MM.1S (cell line): Measurements from ENCODE around the gene FUOM.
"Not testable (repeated sequence)": the region's sequence is repeated elsewhere in the genome, so short reads cannot be mapped to it uniquely, and the experiment has no call there.

Source experiments
- DNase-seq: peaks from one replicate; pipeline ENCODE4 v3.0.0-alpha.2; 2015
- H2AFZ ChIP-seq: fragments of 300-600 bp; sonication (generic); 2 replicates; pipeline ENCODE4 v1.6.0; 2016; ENCODE audit warnings: antibody characterized with exemption, low read length
- H3F3A ChIP-seq: fragments of 300-600 bp; sonication (generic); 2 replicates; pipeline ENCODE4 v1.6.1; 2016; ENCODE audit warnings: mild to moderate bottlenecking, antibody characterized with exemption, low read length, moderate library complexity, mixed read lengths; ENCODE audit not compliant: insufficient read depth
- H3K27ac ChIP-seq: fragments of 300-600 bp; sonication (generic); 2 replicates; pipeline ENCODE4 v1.5.1; 2016; ENCODE audit warnings: mild to moderate bottlenecking, low read length
- H3K27me3 ChIP-seq: fragments of 300-600 bp; sonication (generic); replicated peaks from 2 replicates; pipeline ENCODE4 v1.6.0; 2016; ENCODE audit warnings: low read length; ENCODE audit not compliant: insufficient read depth
- H3K36me3 ChIP-seq: fragments of 300-600 bp; sonication (generic); replicated peaks from 2 replicates; pipeline ENCODE4 v1.6.1; 2016; ENCODE audit warnings: mild to moderate bottlenecking, low read length, mixed read lengths; ENCODE audit not compliant: insufficient read depth
- H3K4me1 ChIP-seq: fragments of 300-600 bp; sonication (generic); 2 replicates; pipeline ENCODE4 v1.6.1; 2016; ENCODE audit warnings: low read length, mixed read lengths
- H3K4me2 ChIP-seq: fragments of 300-600 bp; sonication (generic); 2 replicates; pipeline ENCODE4 v1.6.0; 2016; ENCODE audit warnings: low read depth, low read length
- H3K4me3 ChIP-seq: fragments of 300-600 bp; sonication (generic); 2 replicates; pipeline ENCODE4 v1.5.1; 2016; ENCODE audit warnings: low read length, mixed read lengths
- H3K79me2 ChIP-seq: fragments of 300-600 bp; sonication (generic); 2 replicates; pipeline ENCODE4 v1.6.1; 2016; ENCODE audit warnings: mixed run types, low read length, mixed read lengths
- H3K9ac ChIP-seq: fragments of 300-600 bp; sonication (generic); 2 replicates; pipeline ENCODE4 v1.6.1; 2016; ENCODE audit warnings: low read length, mixed read lengths
- H3K9me2 ChIP-seq: fragments of 300-600 bp; sonication (generic); replicated peaks from 2 replicates; pipeline ENCODE4 v1.6.1; 2016; ENCODE audit warnings: mild to moderate bottlenecking, low read length, mixed read lengths; ENCODE audit not compliant: insufficient read depth
- H3K9me3 ChIP-seq: fragments of 300-600 bp; sonication (generic); replicated peaks from 2 replicates; pipeline ENCODE4 v1.6.1; 2016; ENCODE audit warnings: mild to moderate bottlenecking, low read length, mixed read lengths; ENCODE audit not compliant: insufficient read depth
- H4K20me1 ChIP-seq: fragments of 300-600 bp; sonication (generic); 2 replicates; pipeline ENCODE4 v1.6.1; 2016; ENCODE audit warnings: mild to moderate bottlenecking, low read length, moderate library complexity, mixed read lengths; ENCODE audit not compliant: insufficient read depth
- CTCF ChIP-seq: fragments of 300-600 bp; sonication (generic); IDR thresholded peaks from 2 replicates; pipeline ENCODE4 v1.5.1; 2016; ENCODE audit warnings: antibody characterized with exemption, low read length, mixed read lengths
- EZH2 ChIP-seq: fragments of 300-600 bp; sonication (generic); optimal IDR thresholded peaks from 2 replicates; pipeline ENCODE3; 2017; ENCODE audit warnings: low read depth, mild to moderate bottlenecking, antibody characterized with exemption, low read length, mixed read lengths
- EZH2phosphoT487 ChIP-seq: fragments of 300-600 bp; sonication (generic); IDR thresholded peaks from 2 replicates; pipeline ENCODE4 v1.6.1; 2018; ENCODE audit warnings: antibody characterized with exemption, low read length

FUOM gene

GRCh38 chr10:133368153-133368552 is 10.3 kb upstream of the FUOM start:
- Histone ChIP-seq H3F3A (no peaks in the 10 kb centered on the region), H2AFZ (no peak overlapping the region), H3K9ac (no peak overlapping the region), H4K20me1 (no peaks in the 10 kb centered on the region), H3K9me2 (no peaks in the 10 kb centered on the region), H3K36me3 (no peaks in the 10 kb centered on the region), H3K9me3 (no peaks in the 10 kb centered on the region), H3K79me2 (peaks cover 5% of the 10 kb centered on the region; the same call in 1 of the 2 replicates), H3K27me3 (0 out of 2 replicates have a peak, but pooled peaks cover 4% of the 10 kb centered on the region), H3K4me2 (no peak overlapping the region), H3K4me3 (no peak overlapping the region), H3K4me1 (no peaks in the 10 kb centered on the region), H3K27ac (no peak overlapping the region)
- no peak for TF ChIP-seq CTCF
- TF ChIP-seq EZH2 = no peak
- TF ChIP-seq EZH2phosphoT487 = no peak
- no peak for DNase-seq

- not testable (repeated sequence) for H3K36me3 ChIP-seq, H4K20me1 ChIP-seq, H3K9me2 ChIP-seq, H3K4me2 ChIP-seq, H3K79me2 ChIP-seq, H3K9ac ChIP-seq, H3K4me3 ChIP-seq, H3K27me3 ChIP-seq, H2AFZ ChIP-seq, H3K27ac ChIP-seq, DNase-seq, H3K4me1 ChIP-seq, H3F3A ChIP-seq, H3K9me3 ChIP-seq
Measured at GRCh38 chr10:133367461-133367860, 9.6 kb upstream of the FUOM start.

GRCh38 chr10:133366751-133367150 is 8.9 kb upstream of the FUOM start:
- H3F3A ChIP-seq = no peaks in the 10 kb centered on the region
- no peaks in the 10 kb centered on the region for H3K36me3 ChIP-seq
- H3K27me3 ChIP-seq = 0 out of 2 replicates have a peak, but pooled peaks cover 4% of the 10 kb centered on the region
- no peak overlapping the region for H3K4me2 ChIP-seq
- H3K9ac ChIP-seq = no peak overlapping the region
- H3K4me3 ChIP-seq = no peak overlapping the region
- no peaks in the 10 kb centered on the region for H3K9me2 ChIP-seq
- TF ChIP-seq CTCF (no peak), EZH2 (no peak), EZH2phosphoT487 (no peak)
- no peaks in the 10 kb centered on the region for H3K9me3 ChIP-seq
- no peak overlapping the region for H3K27ac ChIP-seq
- H2AFZ ChIP-seq = no peak overlapping the region
- no peak for DNase-seq
- H3K79me2 ChIP-seq = no peaks in the 10 kb centered on the region
- H3K4me1 ChIP-seq = no peaks in the 10 kb centered on the region
- no peaks in the 10 kb centered on the region for H4K20me1 ChIP-seq

- Histone ChIP-seq H3K79me2 (no peaks in the 10 kb centered on the region), H2AFZ (no peak overlapping the region), H3K27ac (no peak overlapping the region), H4K20me1 (no peaks in the 10 kb centered on the region), H3K27me3 (0 out of 2 replicates have a peak, but pooled peaks cover 4% of the 10 kb centered on the region), H3K9me2 (no peaks in the 10 kb centered on the region), H3K4me2 (no peak overlapping the region), H3K4me3 (no peak overlapping the region), H3K9ac (no peak overlapping the region), H3K9me3 (no peaks in the 10 kb centered on the region), H3K4me1 (no peaks in the 10 kb centered on the region), H3K36me3 (no peaks in the 10 kb centered on the region), H3F3A (no peaks in the 10 kb centered on the region)
- DNase-seq = no peak
- TF ChIP-seq EZH2 (no peak), CTCF (no peak), EZH2phosphoT487 (no peak)
Measured at GRCh38 chr10:133366130-133366478, 8.3 kb upstream of the FUOM start.
